NCI-H2227 (cell line): ENCODE results near the gene RAD9A.
A peak's percentile ranks its signal among the peaks of the same experiment; 100 is the strongest.

Source experiments
- DNase-seq: peaks from one replicate; lab custom pipeline; 2025; ENCODE audit not compliant: unreplicated experiment; lab: John Stamatoyannopoulos, UW

The RAD9A gene

GRCh38 chr11:67408437-67409200 is 16.8 kb downstream of the RAD9A start:
- no peak for DNase-seq

DNA sequence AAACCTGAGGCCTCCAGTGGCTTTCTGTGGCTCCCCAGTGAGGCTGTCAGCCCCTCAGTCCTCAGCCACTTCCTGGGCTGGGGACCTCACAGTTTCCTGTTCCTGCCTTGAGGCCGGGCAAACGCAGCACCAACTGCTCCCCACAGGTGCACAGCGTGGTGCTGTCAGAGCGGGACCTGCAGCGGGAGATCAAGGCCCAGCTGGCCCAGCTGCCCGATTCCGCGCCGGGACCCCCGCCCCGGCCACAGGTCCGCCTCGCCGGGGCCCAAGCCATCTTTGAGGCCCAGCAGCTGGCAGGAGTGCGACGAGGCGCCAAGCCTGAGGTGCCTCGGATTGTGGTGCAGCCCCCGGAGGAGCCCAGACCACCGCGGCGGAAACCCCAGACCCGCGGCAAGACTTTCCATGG is 17.5 kb downstream of the RAD9A start:
- no peak for DNase-seq

DNA sequence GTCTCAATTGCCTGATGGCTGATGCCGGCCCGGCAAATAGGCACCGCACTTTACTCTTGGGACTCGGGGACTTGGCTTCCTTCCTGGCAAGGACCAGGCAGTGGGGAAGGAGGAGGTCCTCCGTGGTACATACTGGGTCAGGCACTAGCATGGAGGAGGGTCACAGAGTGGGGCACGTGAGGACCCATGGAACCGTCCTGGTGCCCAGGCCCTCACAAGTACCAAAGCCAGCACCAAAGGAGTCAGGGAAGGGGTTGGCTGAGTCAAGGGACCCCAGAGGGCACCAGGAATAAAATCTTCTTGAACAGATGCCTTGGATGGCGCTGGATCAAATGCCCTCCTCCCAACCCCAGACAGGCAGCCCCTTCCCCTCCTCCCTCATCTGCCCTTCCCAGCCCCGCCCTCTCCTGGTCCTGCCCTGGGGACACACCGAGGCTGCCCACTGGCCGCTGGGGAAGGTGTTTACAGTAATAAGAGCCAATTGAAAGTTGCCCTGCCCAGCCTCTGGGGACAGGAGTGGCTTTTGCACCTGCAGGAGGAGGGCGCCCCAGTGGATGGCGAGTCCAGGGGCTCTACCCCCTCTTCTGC is 18.1 kb downstream of the RAD9A start:
- DNase-seq: no peak

GRCh38 chr11:67410369-67410831 is 18.6 kb downstream of the RAD9A start:
- no peak for DNase-seq

DNA sequence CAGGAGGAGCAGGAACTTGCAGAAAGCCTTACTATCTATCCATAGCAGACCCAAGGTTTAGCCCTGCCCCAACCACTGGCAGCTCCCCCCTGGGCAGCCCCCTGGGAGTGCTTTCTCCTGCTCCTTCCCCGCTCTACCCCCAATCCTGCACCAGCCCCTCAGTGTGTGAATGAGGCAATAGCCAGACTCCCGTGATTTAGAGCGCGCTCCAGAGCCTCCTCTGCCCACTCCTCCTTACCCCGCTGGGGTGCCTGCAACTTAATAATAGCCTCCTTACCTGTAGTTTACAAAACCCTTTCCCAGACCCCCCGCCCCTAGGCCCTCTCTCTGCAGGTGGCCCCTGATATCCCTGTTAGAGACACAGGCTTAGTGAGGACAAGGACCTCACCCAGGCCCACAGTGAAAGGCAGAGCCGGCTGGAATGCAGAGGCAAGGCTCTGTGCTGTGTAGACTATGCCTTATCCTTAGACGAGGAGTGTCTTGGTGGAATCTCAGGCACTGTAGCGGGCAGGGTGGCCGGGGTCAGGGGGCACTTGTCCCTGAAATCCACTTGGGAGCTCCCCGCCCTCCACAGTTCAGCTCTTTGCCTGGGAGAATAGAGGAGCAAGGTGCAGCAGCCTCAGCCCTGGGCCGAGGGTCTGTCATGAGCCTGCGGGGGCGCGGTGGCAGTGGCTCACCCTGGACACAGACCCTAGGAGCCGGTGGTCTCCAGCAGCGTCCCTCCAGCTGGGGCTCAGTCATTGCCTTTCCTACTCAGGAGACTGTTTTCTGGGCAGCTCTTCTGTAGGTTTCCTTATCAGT is 19.4 kb downstream of the RAD9A start:
- DNase-seq: no peak

DNA sequence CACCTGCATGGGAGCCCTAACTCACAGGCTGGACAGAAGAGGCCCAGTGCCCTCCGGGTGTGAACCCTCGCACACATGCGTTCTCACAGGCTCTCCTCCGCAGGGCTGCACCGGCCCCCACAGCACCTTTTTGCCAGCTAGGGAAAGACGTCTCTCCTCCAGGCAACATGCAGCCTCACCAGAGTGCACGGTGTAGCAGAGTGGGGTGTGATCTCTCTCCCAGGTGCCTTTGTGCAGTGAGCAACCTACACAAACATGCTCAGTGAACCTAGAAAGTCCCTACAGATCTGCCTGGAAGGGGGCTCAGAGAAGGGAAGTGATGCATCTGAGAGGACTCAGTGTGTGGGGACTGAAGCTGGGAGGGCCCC is 20.0 kb downstream of the RAD9A start:
- DNase-seq: no peak

GRCh38 chr11:67412495-67413179 is 20.9 kb downstream of the RAD9A start:
- DNase-seq: no peak

DNA sequence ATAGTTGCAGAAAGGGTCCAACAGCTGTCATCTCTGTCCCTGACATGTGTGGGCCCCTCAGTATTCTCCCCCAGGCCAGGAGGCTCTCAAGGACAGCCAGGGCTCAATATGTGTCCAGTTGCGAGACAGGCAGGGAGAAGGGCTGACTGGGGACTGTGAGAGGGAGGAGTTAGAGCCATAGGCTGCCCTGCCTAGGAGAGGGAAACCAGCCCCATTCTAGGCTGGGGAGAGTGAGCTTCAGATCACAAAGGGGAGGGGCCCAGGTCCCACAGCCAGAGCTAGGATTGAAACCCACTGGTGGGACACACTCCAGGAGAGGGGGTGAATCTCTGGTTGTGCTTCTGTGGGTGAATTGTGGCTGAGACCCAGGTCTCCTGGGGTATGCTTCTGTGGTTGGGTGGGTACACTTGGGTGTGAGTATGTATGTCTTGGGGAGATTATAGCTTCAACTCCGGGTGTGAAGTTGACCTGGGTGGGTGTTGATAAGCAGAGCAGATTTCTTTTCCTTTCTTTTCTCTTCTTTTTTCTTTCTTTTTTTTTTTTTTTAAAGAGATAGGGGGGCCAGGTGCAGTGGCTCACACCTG is 21.6 kb downstream of the RAD9A start:
- no peak for DNase-seq

- no peak for DNase-seq
Observed at GRCh38 chr11:67415501-67416304, 23.9 kb downstream of the RAD9A start, which contains the start of gene CARNS1. Gene CARNS1, plus strand, starts transcription at chr11:67415678. Its CDS starts 522 bp downstream, at chr11:67416200.

- no peak for DNase-seq
Observed at GRCh38 chr11:67416416-67417335, 24.9 kb downstream of the RAD9A start.

- DNase-seq: no peak
Observed at GRCh38 chr11:67417425-67417824, 25.6 kb downstream of the RAD9A start.

- DNase-seq: no peak
Observed at GRCh38 chr11:67418476-67419281, 26.9 kb downstream of the RAD9A start.

GRCh38 chr11:67419325-67420049 is 27.7 kb downstream of the RAD9A start:
- DNase-seq: no peak

- DNase-seq: no peak
Observed at GRCh38 chr11:67420147-67420645, 28.4 kb downstream of the RAD9A start.

- DNase-seq: peak; percentile 96
Observed at GRCh38 chr11:67420646-67421429, 29.1 kb downstream of the RAD9A start.

GRCh38 chr11:67421430-67422031 is 29.7 kb downstream of the RAD9A start:
- DNase-seq: no peak
